ENCODE data around the gene UBE3B.

UBE3B gene

DNA sequence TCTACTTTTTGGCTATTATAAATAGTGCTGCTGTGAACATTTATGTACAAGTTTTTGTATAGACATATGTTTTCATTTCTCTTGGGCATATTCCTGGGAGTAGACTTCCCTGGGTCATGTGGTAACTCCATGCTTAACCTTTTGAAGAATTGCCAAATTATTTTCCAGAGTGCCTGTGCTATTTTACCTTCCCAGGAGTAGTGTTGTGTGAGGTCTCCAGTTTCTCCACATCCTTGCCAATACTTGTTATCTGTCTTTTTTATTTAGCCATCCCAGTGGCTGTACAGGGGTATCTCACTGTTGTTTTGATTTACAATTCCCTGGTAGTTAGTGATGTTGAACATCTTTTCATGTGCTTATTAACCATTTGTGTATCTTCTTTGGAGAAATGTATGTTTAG lies 18.9 kb downstream of the UBE3B start:
- DNase-seq = no peak
- Histone ChIP-seq H2AFZ (ENCODE audit: low read depth, low read length) (no peak overlapping the region), H3K4ac (ENCODE audit: low read depth in 1 of 2, low read length in 2 of 2) (no peak overlapping the region), H3K18ac (ENCODE audit: low read depth in 1 of 2, low read length in 2 of 2) (no peak overlapping the region), H3K4me2 (ENCODE audit: low read length, poor library complexity, severe bottlenecking) (no peak overlapping the region), H3K23ac (ENCODE audit: low read length in 2 of 2) (no peak overlapping the region), H4K91ac (ENCODE audit: low read length) (no peak overlapping the region), H3K9me3 (ENCODE audit: control insufficient read depth, low read length) (no peaks in the 10 kb centered on the region), H2BK5ac (ENCODE audit: low read depth, low read length, poor library complexity, severe bottlenecking) (no peak overlapping the region), H3K27me3 (ENCODE audit: control insufficient read depth in 1 of 2, insufficient read depth in 1 of 2, low read length in 2 of 2) (no peaks in the 10 kb centered on the region), H3K36me3 (ENCODE audit: control insufficient read depth in 1 of 2, insufficient read depth in 2 of 2, low read depth in 1 of 2, low read length in 2 of 2) (peaks cover 33 to 91% of the 10 kb centered on the region in 2 experiments), H3K14ac (ENCODE audit: low read length in 2 of 2) (no peak overlapping the region), H3K4me3 (ENCODE audit: insufficient read depth in 1 of 2, low read depth in 1 of 2, low read length in 2 of 2) (no peak overlapping the region), H4K8ac (ENCODE audit: low read length) (no peak overlapping the region), H2AK5ac (ENCODE audit: low read length, severe bottlenecking) (no peak overlapping the region), H2BK12ac (ENCODE audit: low read length in 2 of 2) (no peak overlapping the region), H2BK120ac (ENCODE audit: low read depth, low read length) (no peak overlapping the region), H2BK15ac (ENCODE audit: low read depth, poor library complexity, severe bottlenecking) (no peak overlapping the region), H3K27ac (ENCODE audit: low read length, poor library complexity, severe bottlenecking) (no peak overlapping the region), H3K9ac (ENCODE audit: low read length) (no peak overlapping the region), H3K4me1 (ENCODE audit: control insufficient read depth, insufficient read depth, low read depth, low read length) (peaks cover 7% of the 10 kb centered on the region), H3K79me1 (replicated peaks; ENCODE audit: low read length, poor library complexity, severe bottlenecking) (peaks cover 4% of the 10 kb centered on the region)

DNA sequence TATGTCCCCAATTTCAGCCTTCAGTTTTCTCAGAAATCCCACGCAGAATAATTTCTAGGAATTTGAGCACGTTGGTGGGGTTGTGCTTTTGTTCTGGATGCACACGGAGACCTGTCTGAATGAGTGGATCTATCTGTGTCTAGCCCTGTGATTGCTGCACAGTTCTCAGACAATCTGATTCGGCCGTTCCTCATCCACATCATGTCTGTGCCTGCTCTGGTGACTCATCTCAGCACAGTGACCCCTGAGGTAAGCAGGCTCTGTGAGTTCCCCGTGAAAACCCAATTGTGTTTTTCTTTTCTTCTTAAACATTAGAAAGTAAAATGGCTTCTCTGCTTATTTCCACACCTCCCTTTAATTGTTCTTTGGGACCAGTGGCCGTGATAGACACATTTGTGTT lies 20.2 kb downstream of the UBE3B start:
- Histone ChIP-seq H3K27ac (ENCODE audit: low read length, poor library complexity, severe bottlenecking) (peak overlapping the region; percentile 55), H2AFZ (ENCODE audit: low read depth, low read length) (no peak overlapping the region), H3K4me2 (ENCODE audit: low read length, poor library complexity, severe bottlenecking) (no peak overlapping the region), H3K36me3 (ENCODE audit: control insufficient read depth in 1 of 2, insufficient read depth in 2 of 2, low read depth in 1 of 2, low read length in 2 of 2) (peaks cover 35 to 91% of the 10 kb centered on the region in 2 experiments), H3K4ac (ENCODE audit: low read depth in 1 of 2, low read length in 2 of 2) (no peak overlapping the region), H3K14ac (ENCODE audit: low read length in 2 of 2) (no peak overlapping the region), H3K9me3 (ENCODE audit: control insufficient read depth, low read length) (no peaks in the 10 kb centered on the region), H3K23ac (ENCODE audit: low read length in 2 of 2) (no peak overlapping the region), H3K9ac (ENCODE audit: low read length) (no peak overlapping the region), H4K91ac (ENCODE audit: low read length) (no peak overlapping the region), H2AK5ac (ENCODE audit: low read length, severe bottlenecking) (no peak overlapping the region), H2BK5ac (ENCODE audit: low read depth, low read length, poor library complexity, severe bottlenecking) (no peak overlapping the region), H3K18ac (ENCODE audit: low read depth in 1 of 2, low read length in 2 of 2) (no peak overlapping the region), H3K4me1 (ENCODE audit: control insufficient read depth, insufficient read depth, low read depth, low read length) (peaks cover 7% of the 10 kb centered on the region), H3K4me3 (ENCODE audit: insufficient read depth in 1 of 2, low read depth in 1 of 2, low read length in 2 of 2) (no peak overlapping the region), H2BK120ac (ENCODE audit: low read depth, low read length) (no peak overlapping the region), H3K27me3 (ENCODE audit: control insufficient read depth in 1 of 2, insufficient read depth in 1 of 2, low read length in 2 of 2) (no peaks in the 10 kb centered on the region), H2BK15ac (ENCODE audit: low read depth, poor library complexity, severe bottlenecking) (no peak overlapping the region), H2BK12ac (ENCODE audit: low read length in 2 of 2) (no peak overlapping the region), H4K8ac (ENCODE audit: low read length) (no peak overlapping the region), H3K79me1 (replicated peaks; ENCODE audit: low read length, poor library complexity, severe bottlenecking) (peaks cover 4% of the 10 kb centered on the region)
- 56% methylated on average over 7 of the region's 7 CpGs for WGBS
- peak; percentile 81 for DNase-seq

DNA sequence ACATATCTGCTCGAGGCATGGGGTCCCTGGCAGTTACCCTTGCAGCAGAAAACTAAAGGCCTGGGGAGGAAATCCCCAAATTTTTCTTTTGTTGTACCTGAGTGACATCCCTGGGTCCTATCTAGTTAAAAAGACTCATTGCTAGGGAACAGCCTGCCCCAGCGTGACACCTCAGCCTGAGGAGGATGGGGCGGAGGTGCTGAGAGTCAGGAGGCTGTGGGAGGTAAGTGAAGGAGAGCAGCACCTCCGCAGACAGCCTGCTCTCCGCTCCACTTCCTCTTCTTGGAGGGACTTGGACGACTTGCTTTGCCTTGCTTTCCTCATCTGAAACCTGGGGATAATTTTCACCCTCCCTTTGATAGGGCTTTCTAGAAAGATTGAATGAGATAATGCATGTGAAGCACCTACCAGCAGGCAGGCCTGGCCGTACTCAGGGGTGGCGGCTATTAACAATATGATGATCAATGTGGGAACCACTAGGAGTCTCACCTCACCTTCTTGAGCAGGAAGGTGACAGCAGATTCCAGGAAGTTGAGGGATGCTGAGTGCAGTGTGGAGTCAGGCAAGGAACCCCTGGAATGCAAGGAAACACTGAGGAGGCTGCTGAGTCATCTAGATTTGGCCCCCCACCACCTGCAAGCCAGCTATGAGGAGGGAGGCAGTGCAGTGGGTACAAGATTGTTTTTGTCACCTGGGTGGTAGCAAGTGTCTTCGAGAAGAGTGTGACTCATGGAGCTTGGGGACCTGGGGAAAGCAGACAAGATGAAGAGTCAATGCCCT lies 23.2 kb downstream of the UBE3B start:
- H3K36me3 ChIP-seq (ENCODE audit: control insufficient read depth in 1 of 2, insufficient read depth in 2 of 2, low read depth in 1 of 2, low read length in 2 of 2) = peaks cover 45 to 93% of the 10 kb centered on the region in 2 experiments
- H3K9ac ChIP-seq (ENCODE audit: low read length) = no peak overlapping the region

DNA sequence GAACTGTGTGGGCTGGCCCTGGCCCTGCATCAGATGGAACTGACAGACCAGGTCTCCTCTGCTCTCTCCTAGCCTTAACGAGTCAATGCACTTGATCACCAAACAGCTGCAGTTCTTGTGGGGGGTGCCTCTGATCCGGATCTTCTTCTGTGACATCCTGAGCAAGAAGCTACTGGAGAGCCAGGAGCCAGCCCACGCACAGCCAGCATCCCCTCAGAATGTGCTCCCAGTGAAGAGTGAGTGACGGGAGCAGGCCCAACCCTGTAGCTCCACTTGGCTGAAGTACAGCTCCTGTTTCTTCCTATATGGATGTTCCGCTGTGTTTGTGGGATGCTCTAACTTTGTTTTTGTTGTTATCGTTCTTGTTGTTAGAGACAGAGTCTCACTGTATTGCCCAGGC lies 23.9 kb downstream of the UBE3B start:
- H2BK5ac ChIP-seq (ENCODE audit: low read depth, low read length, poor library complexity, severe bottlenecking) = no peak overlapping the region
- no peak overlapping the region for H3K4me2 ChIP-seq (ENCODE audit: low read length, poor library complexity, severe bottlenecking)
- H3K23ac ChIP-seq (ENCODE audit: low read length in 2 of 2) = no peak overlapping the region
- no peak overlapping the region for H4K8ac ChIP-seq (ENCODE audit: low read length)
- H3K36me3 ChIP-seq (ENCODE audit: control insufficient read depth in 1 of 2, insufficient read depth in 2 of 2, low read depth in 1 of 2, low read length in 2 of 2) = peaks cover 47 to 94% of the 10 kb centered on the region in 2 experiments
- 94% methylated on average over 6 of the region's 6 CpGs for WGBS
- H3K9me3 ChIP-seq (ENCODE audit: control insufficient read depth, low read length) = no peaks in the 10 kb centered on the region
- H2BK12ac ChIP-seq (ENCODE audit: low read length in 2 of 2) = no peak overlapping the region
- H3K14ac ChIP-seq (ENCODE audit: low read length in 2 of 2) = no peak overlapping the region
- H3K4me1 ChIP-seq (ENCODE audit: control insufficient read depth, insufficient read depth, low read depth, low read length) = peaks cover 7% of the 10 kb centered on the region
- H3K4ac ChIP-seq (ENCODE audit: low read depth in 1 of 2, low read length in 2 of 2) = no peak overlapping the region
- no peak overlapping the region for H3K27ac ChIP-seq (ENCODE audit: low read length, poor library complexity, severe bottlenecking)
- no peak overlapping the region for H3K9ac ChIP-seq (ENCODE audit: low read length)
- H2BK120ac ChIP-seq (ENCODE audit: low read depth, low read length) = no peak overlapping the region
- no peak overlapping the region for H2AFZ ChIP-seq (ENCODE audit: low read depth, low read length)
- DNase-seq = no peak
- no peak overlapping the region for H4K91ac ChIP-seq (ENCODE audit: low read length)
- no peak overlapping the region for H2AK5ac ChIP-seq (ENCODE audit: low read length, severe bottlenecking)
- H3K18ac ChIP-seq (ENCODE audit: low read depth in 1 of 2, low read length in 2 of 2) = no peak overlapping the region
- H3K4me3 ChIP-seq (ENCODE audit: insufficient read depth in 1 of 2, low read depth in 1 of 2, low read length in 2 of 2) = no peak overlapping the region
- no peak overlapping the region for H2BK15ac ChIP-seq (ENCODE audit: low read depth, poor library complexity, severe bottlenecking)
- H3K79me1 ChIP-seq (replicated peaks; ENCODE audit: low read length, poor library complexity, severe bottlenecking) = peaks cover 4% of the 10 kb centered on the region
- no peaks in the 10 kb centered on the region for H3K27me3 ChIP-seq (ENCODE audit: control insufficient read depth in 1 of 2, insufficient read depth in 1 of 2, low read length in 2 of 2)

More for the DNA sequence above, 23.2 kb downstream of the UBE3B start:
- Histone ChIP-seq H3K4me2 (ENCODE audit: low read length, poor library complexity, severe bottlenecking) (no peak overlapping the region), H3K9me3 (ENCODE audit: control insufficient read depth, low read length) (no peaks in the 10 kb centered on the region), H2BK5ac (ENCODE audit: low read depth, low read length, poor library complexity, severe bottlenecking) (no peak overlapping the region), H4K91ac (ENCODE audit: low read length) (no peak overlapping the region), H3K27me3 (ENCODE audit: control insufficient read depth in 1 of 2, insufficient read depth in 1 of 2, low read length in 2 of 2) (no peaks in the 10 kb centered on the region), H2BK15ac (ENCODE audit: low read depth, poor library complexity, severe bottlenecking) (no peak overlapping the region), H3K27ac (ENCODE audit: low read length, poor library complexity, severe bottlenecking) (no peak overlapping the region), H4K8ac (ENCODE audit: low read length) (no peak overlapping the region), H3K14ac (ENCODE audit: low read length in 2 of 2) (no peak overlapping the region), H3K4ac (ENCODE audit: low read depth in 1 of 2, low read length in 2 of 2) (no peak overlapping the region), H3K79me1 (replicated peaks; ENCODE audit: low read length, poor library complexity, severe bottlenecking) (peaks cover 4% of the 10 kb centered on the region), H3K4me1 (ENCODE audit: control insufficient read depth, insufficient read depth, low read depth, low read length) (peaks cover 7% of the 10 kb centered on the region), H3K4me3 (ENCODE audit: insufficient read depth in 1 of 2, low read depth in 1 of 2, low read length in 2 of 2) (no peak overlapping the region), H2AFZ (ENCODE audit: low read depth, low read length) (no peak overlapping the region), H3K18ac (ENCODE audit: low read depth in 1 of 2, low read length in 2 of 2) (no peak overlapping the region), H3K23ac (ENCODE audit: low read length in 2 of 2) (no peak overlapping the region), H2BK12ac (ENCODE audit: low read length in 2 of 2) (no peak overlapping the region), H2BK120ac (ENCODE audit: low read depth, low read length) (no peak overlapping the region), H2AK5ac (ENCODE audit: low read length, severe bottlenecking) (no peak overlapping the region)
- 83% methylated on average over 8 of the region's 9 CpGs for WGBS
- no peak for DNase-seq

All from mesenchymal stem cell (in vitro differentiated cells and primary cell).